Keratinocyte (primary cell): ENCODE measurements around the gene MAPK4. TPM values are rescaled to one million over a fixed set of nuclear protein-coding genes. Genes with fewer than 3 reads are reported as not detected.

Experiments used
- DNase-seq: peaks from one replicate; pipeline ENCODE4 v3.0.0-alpha.2; 2011; ENCODE audit warnings: low read depth, missing footprints, low spot score
- FAIRE-seq: peaks from 2 replicates; lab custom pipeline; 2011; peaks lifted over from hg19 to GRCh38; lab: Jason Lieb, UNC
- H2AFZ ChIP-seq: 2 replicates; pipeline ENCODE4 v1.6.0; 2012; ENCODE audit warnings: low read length, control low read depth, inconsistent platforms; ENCODE audit not compliant: control insufficient read depth
- H3K27ac ChIP-seq: 2 replicates; pipeline ENCODE4 v1.5.1; 2011; ENCODE audit warnings: low read length; ENCODE audit not compliant: control insufficient read depth, insufficient read depth
- H3K27me3 ChIP-seq: 3 replicates; pipeline ENCODE4 v1.6.0; 2011; ENCODE audit warnings: low read length; ENCODE audit not compliant: control insufficient read depth, insufficient read depth; ENCODE audit errors: extremely low read depth
- H3K36me3 ChIP-seq, 2 experiments: 2 replicates in 1 of 2; 3 replicates in 1 of 2; pipeline ENCODE4 v1.5.1; 2011; ENCODE audit warnings: low read length in 2 of 2, mild to moderate bottlenecking in 1 of 2; ENCODE audit not compliant: control insufficient read depth in 2 of 2, insufficient read depth in 2 of 2; ENCODE audit errors: extremely low read depth in 1 of 2
- H3K4me1 ChIP-seq: 3 replicates; pipeline ENCODE4 v1.5.1; 2011; ENCODE audit warnings: low read length; ENCODE audit not compliant: control insufficient read depth, insufficient read depth; ENCODE audit errors: extremely low read depth
- H3K4me2 ChIP-seq: 3 replicates; pipeline ENCODE4 v1.6.0; 2011; ENCODE audit warnings: low read depth, low read length; ENCODE audit not compliant: control insufficient read depth, insufficient read depth; ENCODE audit errors: extremely low read depth
- H3K4me3 ChIP-seq, 3 experiments: fragments of 200-600 bp in 1 of 3; sonication (generic) in 1 of 3; 2 replicates in 2 of 3; 3 replicates in 1 of 3; pipeline ENCODE4 v1.5.1; 2011 to 2016; ENCODE audit warnings: low read length in 3 of 3, mild to moderate bottlenecking in 3 of 3, control low read depth in 2 of 3, inconsistent platforms in 1 of 3, low read depth in 1 of 3, mixed read lengths in 1 of 3, mixed run types in 1 of 3, moderate library complexity in 1 of 3; ENCODE audit not compliant: control insufficient read depth in 2 of 3, insufficient read depth in 2 of 3; ENCODE audit errors: extremely low read depth in 1 of 3
- H3K79me2 ChIP-seq: 2 replicates; pipeline ENCODE4 v1.6.0; 2012; ENCODE audit warnings: low read length; ENCODE audit not compliant: control insufficient read depth, insufficient read depth
- H3K9ac ChIP-seq: 3 replicates; pipeline ENCODE4 v1.6.0; 2011; ENCODE audit warnings: low read length; ENCODE audit not compliant: control insufficient read depth, insufficient read depth; ENCODE audit errors: extremely low read depth
- H3K9me1 ChIP-seq: 3 replicates; pipeline ENCODE4 v1.6.0; 2011; ENCODE audit warnings: low read length; ENCODE audit not compliant: control insufficient read depth, insufficient read depth; ENCODE audit errors: extremely low read depth
- H3K9me3 ChIP-seq: 2 replicates; pipeline ENCODE4 v1.5.1; 2012; ENCODE audit warnings: low read depth, low read length; ENCODE audit not compliant: control insufficient read depth
- H4K20me1 ChIP-seq: 3 replicates; pipeline ENCODE4 v1.6.0; 2011; ENCODE audit warnings: low read length; ENCODE audit not compliant: control insufficient read depth, insufficient read depth; ENCODE audit errors: extremely low read depth
- EZH2 ChIP-seq: IDR thresholded peaks from one replicate; pipeline ENCODE4 v1.6.1; 2012; ENCODE audit warnings: inconsistent platforms, mild to moderate bottlenecking, low read length, moderate library complexity
- dilution Hi-C: fragments of 300-500 bp; cut with MboI; formaldehyde crosslinking; loops from one replicate; pipeline ENCODE4 v1.7.0; 2020; ENCODE audit warnings: low sequenced_read_pairs; ENCODE audit not compliant: extremely low pct_ligation_motif_present
- polyA plus RNA-seq, 5 experiments: library from polyadenylated mRNA; depleted of rRNA in 3 of 5; stranded (reverse) in 3 of 5; stranded (forward) in 1 of 5; unstranded in 1 of 5; fragments of >200 nt; gene quantifications; 1 replicate in 1 of 5; 2 replicates in 3 of 5; 3 replicates in 1 of 5; pipeline versions ENCODE4 v1.2.1 to v1.2.3, GENCODE V29; 2011 to 2012; ENCODE audit warnings: missing spikeins in 2 of 5, low read depth in 1 of 5, low replicate concordance in 1 of 5
- TF ChIP-seq, protein P1 (sequence below), 3 experiments: IDR thresholded peaks in 1 of 3; conservative IDR thresholded peaks in 1 of 3; optimal IDR thresholded peaks in 1 of 3; 2 replicates in 2 of 3; 3 replicates in 1 of 3; pipeline versions ENCODE3 to v1.5.1; 2011; ENCODE audit warnings: low read length in 3 of 3, mild to moderate bottlenecking in 3 of 3, moderate library complexity in 2 of 3, control low read depth in 1 of 3, inconsistent platforms in 1 of 3; ENCODE audit not compliant: insufficient read depth in 2 of 3; ENCODE audit errors: extremely low read depth in 1 of 3

MAPK4 gene
- polyA plus RNA-seq, 1 donor (not counting 4 experiments of a cell fraction or from before 2014, with no cell fraction given) = not detected

DNA sequence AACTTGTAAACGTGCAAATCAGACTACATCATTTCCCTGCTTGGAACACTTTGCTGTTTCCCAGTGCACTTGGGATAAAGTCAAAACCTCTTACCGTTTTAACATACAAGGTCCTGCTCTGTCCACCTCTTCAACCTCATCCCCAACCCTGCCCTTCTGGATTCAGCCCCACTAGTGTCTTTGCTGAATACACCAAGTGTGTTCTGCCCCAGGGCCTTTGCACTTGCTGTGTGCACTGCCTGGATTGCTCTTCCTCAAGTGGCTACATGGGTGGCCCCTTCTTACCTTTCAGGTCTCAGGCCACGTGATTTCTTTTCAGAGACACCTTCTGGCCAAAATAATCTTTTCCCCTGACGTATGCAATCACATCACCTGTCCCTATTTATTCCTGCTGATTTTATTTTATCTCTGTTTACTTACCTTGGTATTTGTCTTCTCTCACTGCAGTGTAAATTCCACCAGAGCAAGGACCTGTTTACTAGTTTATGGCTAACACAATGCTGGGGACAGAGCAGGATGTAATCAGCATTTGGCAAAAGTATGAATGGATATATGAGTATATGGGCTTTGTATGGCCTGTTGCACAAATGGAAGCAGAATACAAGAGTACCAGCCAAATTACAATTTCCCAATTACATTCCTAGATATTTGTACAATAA, 63.9 kb downstream of the MAPK4 start:
- Histone ChIP-seq H4K20me1 (no peaks in the 10 kb centered on the region), H3K79me2 (no peaks in the 10 kb centered on the region), H3K9me1 (no peaks in the 10 kb centered on the region), H3K4me1 (peaks cover under 1% of the 10 kb centered on the region), H3K9ac (no peak overlapping the region), H3K27me3 (peaks cover 3% of the 10 kb centered on the region), H3K36me3 (no peaks in the 10 kb centered on the region), H3K4me3 (no peak overlapping the region), H3K9me3 (no peaks in the 10 kb centered on the region), H3K4me2 (no peak overlapping the region), H3K27ac (no peak overlapping the region), H2AFZ (no peak overlapping the region)
- FAIRE-seq = no peak
- no peak for TF ChIP-seq EZH2
- TF ChIP-seq, protein P1, sequence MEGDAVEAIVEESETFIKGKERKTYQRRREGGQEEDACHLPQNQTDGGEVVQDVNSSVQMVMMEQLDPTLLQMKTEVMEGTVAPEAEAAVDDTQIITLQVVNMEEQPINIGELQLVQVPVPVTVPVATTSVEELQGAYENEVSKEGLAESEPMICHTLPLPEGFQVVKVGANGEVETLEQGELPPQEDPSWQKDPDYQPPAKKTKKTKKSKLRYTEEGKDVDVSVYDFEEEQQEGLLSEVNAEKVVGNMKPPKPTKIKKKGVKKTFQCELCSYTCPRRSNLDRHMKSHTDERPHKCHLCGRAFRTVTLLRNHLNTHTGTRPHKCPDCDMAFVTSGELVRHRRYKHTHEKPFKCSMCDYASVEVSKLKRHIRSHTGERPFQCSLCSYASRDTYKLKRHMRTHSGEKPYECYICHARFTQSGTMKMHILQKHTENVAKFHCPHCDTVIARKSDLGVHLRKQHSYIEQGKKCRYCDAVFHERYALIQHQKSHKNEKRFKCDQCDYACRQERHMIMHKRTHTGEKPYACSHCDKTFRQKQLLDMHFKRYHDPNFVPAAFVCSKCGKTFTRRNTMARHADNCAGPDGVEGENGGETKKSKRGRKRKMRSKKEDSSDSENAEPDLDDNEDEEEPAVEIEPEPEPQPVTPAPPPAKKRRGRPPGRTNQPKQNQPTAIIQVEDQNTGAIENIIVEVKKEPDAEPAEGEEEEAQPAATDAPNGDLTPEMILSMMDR (optimal IDR thresholded peaks at IDR 0.05 in 1 of 3, IDR thresholded peaks at IDR 0.05 in 1 of 3, conservative IDR thresholded peaks at IDR 0.05 in 1 of 3; ENCODE audit: extremely low read depth in 1 of 3, insufficient read depth in 2 of 3, low read length in 3 of 3) = no peak
- dilution Hi-C loops = no loop called here
- no peak for DNase-seq

DNA sequence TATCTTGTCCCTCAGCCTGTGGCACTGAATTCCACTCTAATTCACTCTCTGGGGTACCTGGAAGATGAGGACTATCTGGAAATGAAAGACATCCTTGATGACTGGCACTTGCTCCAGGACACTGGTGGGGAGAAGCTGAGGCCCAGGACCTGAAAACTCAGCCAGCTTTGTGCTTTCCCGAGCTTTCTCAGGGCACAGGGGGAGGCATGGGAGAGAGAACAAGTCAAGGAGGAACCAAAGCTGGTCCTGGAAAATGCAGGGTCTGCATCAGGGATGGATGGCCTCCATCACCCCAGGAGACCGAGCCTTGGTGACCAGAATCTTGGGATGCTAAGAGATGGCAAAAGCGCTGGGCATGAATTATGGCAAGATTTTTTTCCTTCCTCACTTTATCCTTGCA, 65.1 kb downstream of the MAPK4 start:
- no peak overlapping the region for H2AFZ ChIP-seq
- no peaks in the 10 kb centered on the region for H3K9me1 ChIP-seq
- no peaks in the 10 kb centered on the region for H3K9me3 ChIP-seq
- H3K79me2 ChIP-seq = no peaks in the 10 kb centered on the region
- dilution Hi-C loops = no loop called here
- no peak overlapping the region for H3K4me3 ChIP-seq
- peaks cover 11% of the 10 kb centered on the region for H3K4me1 ChIP-seq
- TF ChIP-seq, protein P1 (optimal IDR thresholded peaks at IDR 0.05 in 1 of 3, IDR thresholded peaks at IDR 0.05 in 1 of 3, conservative IDR thresholded peaks at IDR 0.05 in 1 of 3; ENCODE audit: extremely low read depth in 1 of 3, insufficient read depth in 2 of 3, low read length in 3 of 3) = no peak
- no peak for TF ChIP-seq EZH2
- DNase-seq = no peak
- no peaks in the 10 kb centered on the region for H4K20me1 ChIP-seq
- H3K27ac ChIP-seq = no peak overlapping the region
- no peak overlapping the region for H3K9ac ChIP-seq
- H3K36me3 ChIP-seq = no peaks in the 10 kb centered on the region
- H3K4me2 ChIP-seq = no peak overlapping the region
- no peak for FAIRE-seq
- H3K27me3 ChIP-seq = peaks cover 3% of the 10 kb centered on the region
